SJSA1 (cell line): ENCODE measurements around the gene KNTC1. TPM values are rescaled to one million over a fixed set of nuclear protein-coding genes. Genes with fewer than 3 reads are reported as not detected.

ENCODE experiments used
- DNase-seq, 2 experiments: peaks; one replicate each; pipeline ENCODE4 v3.0.0-alpha.2; 2015 to 2020; ENCODE audit warnings: low spot score in 2 of 2, low read depth in 1 of 2
- H3K27ac ChIP-seq: fragments of 250-450 bp; sonication (Bioruptor Pico); 2 replicates; pipeline ENCODE4 v1.5.1; 2020; ENCODE audit warnings: mild to moderate bottlenecking, moderate library complexity
- H3K27me3 ChIP-seq: fragments of 250-450 bp; sonication (Bioruptor Pico); replicated peaks from 2 replicates; pipeline ENCODE4 v1.5.1; 2020; ENCODE audit warnings: mild to moderate bottlenecking, moderate library complexity
- H3K36me3 ChIP-seq: fragments of 250-450 bp; sonication (Bioruptor Pico); 2 replicates; pipeline ENCODE4 v1.5.1; 2020; ENCODE audit warnings: mild to moderate bottlenecking
- H3K4me1 ChIP-seq: fragments of 250-450 bp; sonication (Bioruptor Pico); replicated peaks from 2 replicates; pipeline ENCODE4 v1.6.1; 2021; ENCODE audit warnings: mild to moderate bottlenecking
- H3K4me3 ChIP-seq: fragments of 250-450 bp; sonication (Bioruptor Pico); 2 replicates; pipeline ENCODE4 v1.5.1; 2020; ENCODE audit warnings: mild to moderate bottlenecking
- H3K9me3 ChIP-seq: fragments of 250-450 bp; sonication (Bioruptor Pico); replicated peaks from 2 replicates; pipeline ENCODE4 v1.5.1; 2020; ENCODE audit warnings: mild to moderate bottlenecking
- total RNA-seq: library from RNA; depleted of rRNA; stranded (reverse); fragments of >200 nt; shearing (Covaris generic); gene quantifications from 2 replicates; pipeline ENCODE4 v1.2.3, GENCODE V29; 2014; rRNA removed

Gene KNTC1
- total RNA-seq, 1 experiment from 2014 or later = 60.2 TPM

DNA sequence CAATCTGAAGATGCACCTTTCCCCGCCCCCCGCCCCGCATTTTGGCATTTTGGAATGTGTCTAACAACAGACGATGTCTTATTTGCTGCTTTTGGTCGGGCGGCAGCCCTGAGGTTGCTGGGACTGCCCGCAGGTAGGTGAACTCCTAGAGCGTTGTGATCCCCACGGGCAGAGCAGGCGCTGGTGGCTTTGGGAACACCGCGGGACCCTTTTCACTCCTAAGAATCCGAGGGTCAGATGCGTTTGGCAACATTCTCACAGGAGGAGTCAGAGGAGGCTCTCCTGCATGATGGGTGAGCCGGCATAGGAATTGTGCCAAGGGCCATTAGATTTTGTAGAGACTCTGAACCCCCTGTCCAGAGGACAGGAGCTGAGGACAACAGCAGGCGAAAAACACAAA lies 134.2 kb downstream of the KNTC1 start:
- Histone ChIP-seq H3K27me3 (no peaks in the 10 kb centered on the region), H3K4me1 (peaks cover 5% of the 10 kb centered on the region), H3K9me3 (no peaks in the 10 kb centered on the region), H3K27ac (no peak overlapping the region), H3K36me3 (no peaks in the 10 kb centered on the region), H3K4me3 (no peak overlapping the region)
- DNase-seq = no peak

DNA sequence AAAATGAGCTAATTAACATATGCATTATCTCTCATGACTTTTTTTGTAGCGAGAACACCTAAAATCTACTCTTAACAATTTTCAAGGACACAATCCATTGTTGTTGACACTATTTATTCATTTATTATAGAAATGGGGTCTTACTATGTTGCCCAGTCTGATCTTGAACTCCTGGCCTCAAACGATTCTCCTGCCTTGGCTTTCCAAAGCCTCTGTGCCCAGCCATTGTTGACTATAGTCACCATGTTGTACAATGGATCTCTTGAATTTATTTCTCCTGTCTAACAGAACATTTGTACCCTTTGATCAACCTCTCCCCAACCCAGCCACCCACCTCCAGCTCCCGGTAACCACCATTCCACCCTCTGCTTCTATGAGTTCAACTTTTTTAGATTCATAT lies 134.9 kb downstream of the KNTC1 start:
- Histone ChIP-seq H3K36me3 (no peaks in the 10 kb centered on the region), H3K4me1 (peaks cover 7% of the 10 kb centered on the region), H3K27ac (no peak overlapping the region), H3K27me3 (no peaks in the 10 kb centered on the region), H3K9me3 (no peaks in the 10 kb centered on the region), H3K4me3 (no peak overlapping the region)
- DNase-seq = no peak

GRCh38 chr12:122665349-122665748 lies 138.3 kb downstream of the KNTC1 start:
- no peak overlapping the region for H3K27ac ChIP-seq
- H3K36me3 ChIP-seq = no peaks in the 10 kb centered on the region
- H3K4me1 ChIP-seq = peaks cover 11% of the 10 kb centered on the region
- no peaks in the 10 kb centered on the region for H3K9me3 ChIP-seq
- no peak for DNase-seq
- no peaks in the 10 kb centered on the region for H3K27me3 ChIP-seq
- no peak overlapping the region for H3K4me3 ChIP-seq

GRCh38 chr12:122665759-122666158 lies 138.7 kb downstream of the KNTC1 start:
- Histone ChIP-seq H3K27me3 (no peaks in the 10 kb centered on the region), H3K4me3 (no peak overlapping the region), H3K36me3 (no peaks in the 10 kb centered on the region), H3K4me1 (peaks cover 11% of the 10 kb centered on the region), H3K27ac (no peak overlapping the region), H3K9me3 (no peaks in the 10 kb centered on the region)
- DNase-seq = no peak

- Histone ChIP-seq H3K4me1 (peaks cover 11% of the 10 kb centered on the region), H3K4me3 (no peak overlapping the region), H3K27me3 (no peaks in the 10 kb centered on the region), H3K9me3 (no peaks in the 10 kb centered on the region), H3K36me3 (no peaks in the 10 kb centered on the region), H3K27ac (no peak overlapping the region)
- DNase-seq = no peak
Observed at GRCh38 chr12:122668268-122668667, 141.2 kb downstream of the KNTC1 start.

DNA sequence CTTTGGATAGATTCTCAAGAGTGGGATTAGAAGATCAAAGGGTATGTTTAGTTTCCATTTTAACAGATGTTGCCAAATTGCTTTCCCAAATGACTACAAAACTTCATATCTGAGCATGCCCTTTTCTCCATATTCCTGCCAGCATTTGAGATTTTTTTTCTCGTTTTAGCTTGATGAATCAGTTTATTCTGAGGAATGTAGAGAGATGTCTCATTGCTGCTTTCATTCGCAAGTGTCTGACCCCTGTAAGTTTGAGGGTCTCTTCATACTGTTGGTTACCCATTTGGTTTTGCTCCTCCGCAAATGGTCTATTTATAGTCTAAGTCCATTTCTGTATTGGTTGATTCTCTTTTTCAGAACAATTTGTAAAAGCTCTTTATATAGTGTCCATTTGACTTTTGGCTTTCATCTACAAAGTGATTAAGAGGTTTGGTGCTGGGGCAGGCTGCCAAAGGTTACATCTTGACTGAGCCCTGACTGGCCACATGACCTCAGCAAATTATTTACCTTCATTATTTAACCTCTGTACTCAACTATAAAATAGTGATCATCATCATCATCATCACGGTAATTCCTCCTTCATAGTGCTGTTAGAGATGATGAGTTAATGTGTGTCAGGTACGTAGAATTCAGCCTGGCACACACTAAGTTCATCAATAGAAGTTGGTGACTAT lies 142.5 kb downstream of the KNTC1 start:
- no peaks in the 10 kb centered on the region for H3K36me3 ChIP-seq
- DNase-seq = no peak
- no peaks in the 10 kb centered on the region for H3K27me3 ChIP-seq
- no peak overlapping the region for H3K4me3 ChIP-seq
- H3K9me3 ChIP-seq = no peaks in the 10 kb centered on the region
- peaks cover 11% of the 10 kb centered on the region for H3K4me1 ChIP-seq
- no peak overlapping the region for H3K27ac ChIP-seq

- Histone ChIP-seq H3K27ac (no peak overlapping the region), H3K36me3 (no peaks in the 10 kb centered on the region), H3K4me1 (peaks cover 7% of the 10 kb centered on the region; the same call in 1 of the 2 replicates), H3K9me3 (no peaks in the 10 kb centered on the region), H3K4me3 (no peak overlapping the region), H3K27me3 (no peaks in the 10 kb centered on the region)
- no peak for DNase-seq
Observed at GRCh38 chr12:122672515-122672914, 145.5 kb downstream of the KNTC1 start.

Other genes with a start within 250 kb of the KNTC1 start
- 33.7 and 41.3 TPM in 2 replicates for gene CLIP1, start 104.6 kb upstream of the KNTC1 start, total RNA-seq
- gene ZCCHC8, start 26.3 kb upstream of the KNTC1 start, total RNA-seq = 15.2 and 22.3 TPM in 2 replicates
- 60.8 and 77.4 TPM in 2 replicates for gene RSRC2, start 313 bp upstream of the KNTC1 start, total RNA-seq
- gene HCAR2, start 176.1 kb downstream of the KNTC1 start, total RNA-seq = not detected in 2 replicates
- gene HCAR3, start 189.6 kb downstream of the KNTC1 start, total RNA-seq = not detected in 2 replicates
- not detected in 2 replicates for gene HCAR1, start 203.6 kb downstream of the KNTC1 start, total RNA-seq
- 57.4 and 62.2 TPM in 2 replicates for gene DENR, start 225.6 kb downstream of the KNTC1 start, total RNA-seq
- gene CCDC62, start 247.3 kb downstream of the KNTC1 start, total RNA-seq = 0.78 and 1.2 TPM in 2 replicates